ENCODE data around the gene RAB11FIP3. TPM values are rescaled to one million over a fixed set of nuclear protein-coding genes. Genes with fewer than 3 reads are reported as not detected.

The RAB11FIP3 gene
- total RNA-seq, 1 experiment from 2014 or later: 12.7 TPM

DNA sequence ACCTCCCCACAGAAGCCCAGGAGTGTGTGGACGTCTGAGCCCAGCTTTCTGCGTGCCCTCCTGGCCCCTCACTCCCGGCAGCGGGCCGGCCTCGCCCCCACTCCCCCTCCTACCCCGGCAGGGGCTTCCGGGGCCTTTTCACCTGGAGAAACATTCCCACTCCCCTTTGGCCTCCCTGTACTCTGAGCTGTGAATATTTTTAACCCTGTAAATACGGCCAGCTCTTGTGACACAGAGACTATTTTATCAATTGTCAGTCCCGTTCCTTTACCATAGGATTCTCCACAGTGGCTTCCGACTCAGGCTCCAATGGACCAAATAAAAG is 128.8 kb downstream of the RAB11FIP3 start:
- Histone ChIP-seq H2AFZ (ENCODE audit: low read length) (no peak overlapping the region), H3K4me3 (ENCODE audit: low read length) (no peak overlapping the region), H3K9me2 (replicated peaks; ENCODE audit: low read length) (no peaks in the 10 kb centered on the region), H3K4me1 (ENCODE audit: insufficient read depth, low read length) (no peaks in the 10 kb centered on the region), H3K4me2 (ENCODE audit: low read length) (no peak overlapping the region), H3K9me3 (ENCODE audit: low read length) (no peaks in the 10 kb centered on the region), H3F3A (ENCODE audit: low read length, unreplicated experiment) (no peaks in the 10 kb centered on the region), H3K36me3 (ENCODE audit: low read depth, low read length) (no peaks in the 10 kb centered on the region), H3K79me2 (ENCODE audit: low read length) (no peaks in the 10 kb centered on the region), H3K27ac (ENCODE audit: low read length) (no peak overlapping the region), H3K27me3 (ENCODE audit: low read length) (peaks cover 1% of the 10 kb centered on the region; the same call in 1 of the 2 replicates), H3K9ac (ENCODE audit: low read length) (no peak overlapping the region), H4K20me1 (ENCODE audit: low read length) (no peaks in the 10 kb centered on the region)
- ChIA-PET POLR2A (ENCODE audit: unreplicated experiment) (no interaction called here), CTCF (interaction anchor here (0.6 kb wide), 1 partner anchor 8 kb away, joined by 5 read pairs; no protein-coding TSS in a partner anchor)
- DNase-seq (no peak), ATAC-seq (no peak; the same call in 1 of the 2 replicates)
- BruUV-seq (replicated peaks): no TSS peak
- intact Hi-C loops (cut with micrococcal nuclease): no loop called here
- TF ChIP-seq, protein P1, sequence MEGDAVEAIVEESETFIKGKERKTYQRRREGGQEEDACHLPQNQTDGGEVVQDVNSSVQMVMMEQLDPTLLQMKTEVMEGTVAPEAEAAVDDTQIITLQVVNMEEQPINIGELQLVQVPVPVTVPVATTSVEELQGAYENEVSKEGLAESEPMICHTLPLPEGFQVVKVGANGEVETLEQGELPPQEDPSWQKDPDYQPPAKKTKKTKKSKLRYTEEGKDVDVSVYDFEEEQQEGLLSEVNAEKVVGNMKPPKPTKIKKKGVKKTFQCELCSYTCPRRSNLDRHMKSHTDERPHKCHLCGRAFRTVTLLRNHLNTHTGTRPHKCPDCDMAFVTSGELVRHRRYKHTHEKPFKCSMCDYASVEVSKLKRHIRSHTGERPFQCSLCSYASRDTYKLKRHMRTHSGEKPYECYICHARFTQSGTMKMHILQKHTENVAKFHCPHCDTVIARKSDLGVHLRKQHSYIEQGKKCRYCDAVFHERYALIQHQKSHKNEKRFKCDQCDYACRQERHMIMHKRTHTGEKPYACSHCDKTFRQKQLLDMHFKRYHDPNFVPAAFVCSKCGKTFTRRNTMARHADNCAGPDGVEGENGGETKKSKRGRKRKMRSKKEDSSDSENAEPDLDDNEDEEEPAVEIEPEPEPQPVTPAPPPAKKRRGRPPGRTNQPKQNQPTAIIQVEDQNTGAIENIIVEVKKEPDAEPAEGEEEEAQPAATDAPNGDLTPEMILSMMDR (conservative IDR thresholded peaks at IDR 0.05; ENCODE audit: low read depth, low read length): no peak
- TF ChIP-seq EZH2 (IDR thresholded peaks at IDR 0.05; ENCODE audit: low read length, unreplicated experiment): no peak
- TF ChIP-seq EZH2phosphoT487 (IDR thresholded peaks at IDR 0.05; ENCODE audit: borderline replicate concordance, low read length): no peak

DNA sequence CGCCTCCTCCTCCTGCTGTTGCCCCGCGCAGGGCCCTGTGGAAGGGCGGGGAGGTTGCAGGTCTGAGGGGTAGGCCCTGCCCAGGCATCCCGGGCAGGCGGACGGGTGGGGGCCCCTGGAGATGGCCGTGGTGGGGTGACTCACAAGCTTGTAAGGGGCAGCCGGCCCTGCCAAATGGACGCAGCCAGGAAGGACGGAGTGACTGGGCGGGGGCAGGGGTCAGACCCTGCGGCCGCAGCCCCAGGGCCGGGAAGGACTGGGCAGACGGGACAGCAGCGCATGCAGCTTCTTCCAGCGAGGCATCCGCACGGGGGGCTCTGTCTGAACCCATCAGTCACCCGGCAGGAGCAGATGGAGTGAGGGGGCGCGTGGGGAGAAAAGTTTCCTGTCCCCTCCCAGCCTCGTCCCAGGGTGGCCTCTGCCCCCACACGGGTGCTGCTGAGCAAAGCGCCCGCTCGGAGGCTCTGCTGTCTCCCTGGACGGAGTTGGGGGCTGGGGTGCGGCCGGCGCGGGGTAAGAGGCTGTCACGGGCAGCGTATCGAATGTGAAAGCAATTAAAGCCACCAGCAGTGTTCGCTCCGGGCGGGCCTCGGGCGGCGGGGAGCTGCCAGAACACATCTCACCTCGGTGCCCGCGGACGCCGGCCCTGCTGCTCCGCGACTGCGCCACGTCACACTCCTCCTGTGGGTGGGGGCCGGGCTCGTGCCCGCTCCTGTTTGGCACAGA is 129.4 kb downstream of the RAB11FIP3 start:
- H3K4me3 ChIP-seq (ENCODE audit: low read length): no peak overlapping the region
- CTCF ChIA-PET: no interaction called here
- no peak overlapping the region for H2AFZ ChIP-seq (ENCODE audit: low read length)
- no peaks in the 10 kb centered on the region for H3F3A ChIP-seq (ENCODE audit: low read length, unreplicated experiment)
- no peaks in the 10 kb centered on the region for H3K79me2 ChIP-seq (ENCODE audit: low read length)
- intact Hi-C loops (cut with micrococcal nuclease): no loop called here
- H3K4me1 ChIP-seq (ENCODE audit: insufficient read depth, low read length): no peaks in the 10 kb centered on the region
- POLR2A ChIA-PET (ENCODE audit: unreplicated experiment): no interaction called here
- ATAC-seq (peak; percentile 71), DNase-seq (no peak)
- no peak overlapping the region for H3K9ac ChIP-seq (ENCODE audit: low read length)
- H3K27me3 ChIP-seq (ENCODE audit: low read length): peaks cover 7% of the 10 kb centered on the region; the same call in 1 of the 2 replicates
- H3K36me3 ChIP-seq (ENCODE audit: low read depth, low read length): no peaks in the 10 kb centered on the region
- no peak overlapping the region for H3K27ac ChIP-seq (ENCODE audit: low read length)
- TF ChIP-seq, protein P1 (conservative IDR thresholded peaks at IDR 0.05; ENCODE audit: low read depth, low read length): no peak
- TF ChIP-seq EZH2 (IDR thresholded peaks at IDR 0.05; ENCODE audit: low read length, unreplicated experiment) (no peak), EZH2phosphoT487 (IDR thresholded peaks at IDR 0.05; ENCODE audit: borderline replicate concordance, low read length) (no peak)
- H3K4me2 ChIP-seq (ENCODE audit: low read length): no peak overlapping the region
- no peaks in the 10 kb centered on the region for H3K9me2 ChIP-seq (replicated peaks; ENCODE audit: low read length)
- BruUV-seq (replicated peaks): no TSS peak
- no peaks in the 10 kb centered on the region for H3K9me3 ChIP-seq (ENCODE audit: low read length)
- H4K20me1 ChIP-seq (ENCODE audit: low read length): no peaks in the 10 kb centered on the region
